HepG2 (cell line): ENCODE measurements around the gene RAD23A. TPM values are rescaled to one million over a fixed set of nuclear protein-coding genes. Genes with fewer than 3 reads are reported as not detected.

Experiments used
- AHR ChIP-seq: IDR thresholded peaks from 2 replicates; pipeline ENCODE4 v1.6.1; 2018; ENCODE audit warnings: missing genetic modification reagents, missing compliant biosample characterization
- ARID2 ChIP-seq: sonication (generic); formaldehyde crosslinking; IDR thresholded peaks from 2 replicates; pipeline ENCODE4 v1.8.1; 2022; ENCODE audit warnings: mild to moderate bottlenecking, missing genetic modification reagents, borderline replicate concordance
- CENPX ChIP-seq: sonication (generic); formaldehyde crosslinking; IDR thresholded peaks from 2 replicates; pipeline ENCODE4 v1.9.0; 2021; ENCODE audit warnings: mild to moderate bottlenecking, missing genetic modification reagents, moderate library complexity
- FOSL1 ChIP-seq: sonication (generic); formaldehyde crosslinking; IDR thresholded peaks from 2 replicates; pipeline ENCODE4 v1.9.0; 2021; ENCODE audit warnings: missing genetic modification reagents, borderline replicate concordance
- FOXJ3 ChIP-seq: sonication (generic); formaldehyde crosslinking; IDR thresholded peaks from 2 replicates; pipeline ENCODE4 v1.4.0; 2020; ENCODE audit warnings: missing genetic modification reagents, mild to moderate bottlenecking, borderline replicate concordance
- GLI4 ChIP-seq: sonication (generic); formaldehyde crosslinking; IDR thresholded peaks from 2 replicates; pipeline ENCODE4 v1.5.1; 2020; ENCODE audit warnings: missing genetic modification reagents, mild to moderate bottlenecking, moderate library complexity, borderline replicate concordance
- HMGA1 ChIP-seq: sonication (generic); formaldehyde crosslinking; conservative IDR thresholded peaks from 2 replicates; pipeline ENCODE4 v1.4.0; 2020; ENCODE audit warnings: missing genetic modification reagents
- IKZF4 ChIP-seq: sonication (generic); formaldehyde crosslinking; IDR thresholded peaks from 2 replicates; pipeline ENCODE4 v1.5.1; 2020; ENCODE audit warnings: borderline replicate concordance, mild to moderate bottlenecking, low read depth, missing genetic modification reagents; ENCODE audit errors: not compliant biosample characterization
- KDM1A ChIP-seq: IDR thresholded peaks from 2 replicates; pipeline ENCODE4 v1.6.1; 2016; ENCODE audit warnings: missing compliant biosample characterization
- KLF16 ChIP-seq, 2 experiments: sonication (generic) in 1 of 2; formaldehyde crosslinking in 1 of 2; IDR thresholded peaks; 2 replicates each; pipeline versions ENCODE4 v1.6.1 to v1.8.0; 2016 to 2023; ENCODE audit warnings: missing genetic modification reagents in 2 of 2, missing compliant biosample characterization in 1 of 2
- KMT2B ChIP-seq: IDR thresholded peaks from 2 replicates; pipeline ENCODE4 v1.6.1; 2016; ENCODE audit warnings: missing genetic modification reagents, missing compliant biosample characterization
- NFKB2 ChIP-seq: sonication (generic); formaldehyde crosslinking; IDR thresholded peaks from 2 replicates; pipeline ENCODE4 v1.4.0; 2020; ENCODE audit warnings: missing genetic modification reagents, borderline replicate concordance
- PRPF4 ChIP-seq: fragments of 200-400 bp; formaldehyde crosslinking; IDR thresholded peaks from 2 replicates; pipeline ENCODE4 v1.6.1; 2016; ENCODE audit warnings: low read length, low read depth; ENCODE audit not compliant: poor library complexity, severe bottlenecking
- SIX1 ChIP-seq: sonication (generic); formaldehyde crosslinking; IDR thresholded peaks from 2 replicates; pipeline ENCODE4 v1.4.0; 2020; ENCODE audit warnings: missing genetic modification reagents, borderline replicate concordance
- SP140L ChIP-seq: sonication (generic); formaldehyde crosslinking; IDR thresholded peaks from 2 replicates; pipeline ENCODE4 v1.4.0; 2020; ENCODE audit warnings: missing genetic modification reagents, borderline replicate concordance
- SRSF1 ChIP-seq: fragments of 200-400 bp; formaldehyde crosslinking; optimal IDR thresholded peaks from 2 replicates; pipeline ENCODE3; 2017; ENCODE audit warnings: mild to moderate bottlenecking, low read depth, low read length, moderate library complexity
- TBX3 ChIP-seq: fragments of 450-650 bp; IDR thresholded peaks from 2 replicates; pipeline ENCODE4 v1.6.1; 2017; ENCODE audit warnings: antibody characterized with exemption, mild to moderate bottlenecking, inconsistent platforms, borderline replicate concordance
- TSC22D2 ChIP-seq: sonication (generic); formaldehyde crosslinking; IDR thresholded peaks from 2 replicates; pipeline ENCODE4 v1.5.1; 2020; ENCODE audit warnings: missing genetic modification reagents, mild to moderate bottlenecking, borderline replicate concordance
- YEATS4 ChIP-seq: sonication (generic); formaldehyde crosslinking; IDR thresholded peaks from 2 replicates; pipeline ENCODE4 v1.4.0; 2020; ENCODE audit warnings: missing genetic modification reagents, borderline replicate concordance
- ZBTB38 ChIP-seq: sonication (generic); formaldehyde crosslinking; IDR thresholded peaks from 2 replicates; pipeline ENCODE4 v1.5.1; 2020; ENCODE audit warnings: mild to moderate bottlenecking, missing genetic modification reagents
- ZNF44 ChIP-seq: sonication (generic); formaldehyde crosslinking; IDR thresholded peaks from 2 replicates; pipeline ENCODE4 v1.5.1; 2020; ENCODE audit warnings: mild to moderate bottlenecking, missing genetic modification reagents
- ZNF703 ChIP-seq: sonication (generic); formaldehyde crosslinking; IDR thresholded peaks from 2 replicates; pipeline ENCODE4 v1.5.1; 2020; ENCODE audit warnings: missing genetic modification reagents, mild to moderate bottlenecking, moderate library complexity, borderline replicate concordance
- polyA plus RNA-seq, 8 experiments: library from polyadenylated mRNA; depleted of rRNA in 3 of 8; stranded (reverse) in 7 of 8; unstranded in 1 of 8; fragments of >200 nt; fragmentation: Illumina TruSeq in 4 of 8; extraction: Trizol in 4 of 8; gene quantifications; 2 replicates each; pipeline versions ENCODE4 v1.2.1 to v1.2.3, GENCODE V29; 2011 to 2016; ENCODE audit warnings: low read depth in 4 of 8, missing spikeins in 1 of 8, mixed read lengths in 1 of 8; ENCODE audit not compliant: insufficient read depth in 1 of 8
- total RNA-seq, 5 experiments: library from RNA; depleted of rRNA; stranded (reverse); fragments of >200 nt; fragmentation: Illumina TruSeq; extraction: Trizol; gene quantifications; 2 replicates each; pipeline ENCODE4 v1.2.3, GENCODE V29; 2016; ENCODE audit warnings: low read depth in 1 of 5
- TF ChIP-seq, protein P1 (sequence below): sonication (generic); formaldehyde crosslinking; IDR thresholded peaks from 2 replicates; pipeline ENCODE4 v1.5.1; 2020; ENCODE audit warnings: mild to moderate bottlenecking, missing genetic modification reagents, moderate library complexity
- TF ChIP-seq, protein P2 (sequence below): sonication (generic); formaldehyde crosslinking; IDR thresholded peaks from 2 replicates; pipeline ENCODE4 v1.5.1; 2020; ENCODE audit warnings: missing genetic modification reagents, mild to moderate bottlenecking, borderline replicate concordance
- TF ChIP-seq, protein P3 (sequence below): sonication (generic); formaldehyde crosslinking; IDR thresholded peaks from 2 replicates; pipeline ENCODE4 v1.5.1; 2020; ENCODE audit warnings: missing genetic modification reagents, mild to moderate bottlenecking, borderline replicate concordance

RAD23A gene
- total and polyA plus RNA-seq, 2 of the 13 experiments (the other 11 are each of a cell fraction or from before 2014, with no cell fraction given): 42.5 to 54.2 TPM

DNA sequence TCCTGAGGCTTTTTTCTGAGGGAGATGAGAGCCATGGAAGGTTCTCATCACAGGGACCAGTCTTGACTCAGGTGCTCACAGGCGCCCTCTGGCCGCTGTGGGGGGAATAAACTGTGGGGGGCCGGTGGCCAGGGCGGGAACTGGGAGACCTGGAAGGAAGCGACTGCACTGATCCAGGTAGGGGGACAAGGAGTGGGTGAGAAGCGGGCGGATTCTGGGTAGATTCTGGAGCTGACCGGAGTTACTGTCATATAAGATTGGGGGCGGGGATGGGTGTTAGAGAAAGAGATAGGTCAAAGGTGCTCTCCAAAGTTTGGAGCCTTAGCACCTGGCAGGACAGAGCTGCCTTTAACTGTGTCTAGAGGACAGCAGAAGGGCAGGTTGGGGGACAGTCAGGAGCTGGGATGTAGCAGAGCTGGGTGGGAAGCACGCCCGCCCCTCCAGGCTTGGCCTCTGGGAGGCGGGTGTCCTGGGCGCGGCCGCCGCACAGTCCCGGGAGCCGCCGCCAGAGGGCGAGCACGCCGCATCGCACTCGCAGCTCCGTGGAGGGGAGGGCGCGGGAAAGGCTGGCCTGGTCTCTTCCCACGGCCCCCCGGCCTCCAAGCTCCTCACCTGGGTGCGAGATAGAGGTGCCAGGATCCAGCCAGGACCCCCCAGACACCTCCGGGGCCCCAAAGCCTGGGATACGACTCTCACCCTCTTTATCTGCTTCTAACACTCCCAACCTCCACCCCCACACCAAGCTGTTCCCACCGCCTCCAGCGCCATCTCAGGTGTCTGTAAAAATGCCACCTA is 19.6 kb downstream of the RAD23A start (continued):
- TF ChIP-seq NFKB2 (no peak; the same call in 1 of the 2 replicates), CENPX (CRISPR knock-in tag) (no peak), KLF16 (CRISPR knock-in tag; IDR thresholded peaks at IDR 0.05) (0 out of 4 replicates have a peak, but pooled peaks of 1 of the 2 experiments have one; percentile 32), SIX1 (CRISPR knock-in tag) (no peak), ZNF44 (CRISPR knock-in tag) (no peak), FOXJ3 (no peak), SP140L (CRISPR knock-in tag) (no peak), AHR (CRISPR knock-in tag) (no peak; the same call in 1 of the 2 replicates), KMT2B (CRISPR knock-in tag) (no peak), TBX3 (0 out of 2 replicates have a peak, but pooled peaks have one; percentile 37), ZNF703 (no peak), IKZF4 (CRISPR knock-in tag) (no peak), FOSL1 (CRISPR knock-in tag) (no peak), YEATS4 (CRISPR knock-in tag) (no peak), GLI4 (CRISPR knock-in tag) (no peak), HMGA1 (CRISPR knock-in tag) (no peak), TSC22D2 (CRISPR knock-in tag) (no peak), SRSF1 (no peak), PRPF4 (no peak), KDM1A (CRISPR knock-in tag) (no peak), ARID2 (CRISPR knock-in tag) (no peak), ZBTB38 (peak; percentile 37; the same call in 1 of the 2 replicates)
- TF ChIP-seq, protein P1, sequence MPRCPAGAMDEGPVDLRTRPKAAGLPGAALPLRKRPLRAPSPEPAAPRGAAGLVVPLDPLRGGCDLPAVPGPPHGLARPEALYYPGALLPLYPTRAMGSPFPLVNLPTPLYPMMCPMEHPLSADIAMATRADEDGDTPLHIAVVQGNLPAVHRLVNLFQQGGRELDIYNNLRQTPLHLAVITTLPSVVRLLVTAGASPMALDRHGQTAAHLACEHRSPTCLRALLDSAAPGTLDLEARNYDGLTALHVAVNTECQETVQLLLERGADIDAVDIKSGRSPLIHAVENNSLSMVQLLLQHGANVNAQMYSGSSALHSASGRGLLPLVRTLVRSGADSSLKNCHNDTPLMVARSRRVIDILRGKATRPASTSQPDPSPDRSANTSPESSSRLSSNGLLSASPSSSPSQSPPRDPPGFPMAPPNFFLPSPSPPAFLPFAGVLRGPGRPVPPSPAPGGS (CRISPR knock-in tag): peak; percentile 55; the same call in 1 of the 2 replicates
- TF ChIP-seq, protein P2, sequence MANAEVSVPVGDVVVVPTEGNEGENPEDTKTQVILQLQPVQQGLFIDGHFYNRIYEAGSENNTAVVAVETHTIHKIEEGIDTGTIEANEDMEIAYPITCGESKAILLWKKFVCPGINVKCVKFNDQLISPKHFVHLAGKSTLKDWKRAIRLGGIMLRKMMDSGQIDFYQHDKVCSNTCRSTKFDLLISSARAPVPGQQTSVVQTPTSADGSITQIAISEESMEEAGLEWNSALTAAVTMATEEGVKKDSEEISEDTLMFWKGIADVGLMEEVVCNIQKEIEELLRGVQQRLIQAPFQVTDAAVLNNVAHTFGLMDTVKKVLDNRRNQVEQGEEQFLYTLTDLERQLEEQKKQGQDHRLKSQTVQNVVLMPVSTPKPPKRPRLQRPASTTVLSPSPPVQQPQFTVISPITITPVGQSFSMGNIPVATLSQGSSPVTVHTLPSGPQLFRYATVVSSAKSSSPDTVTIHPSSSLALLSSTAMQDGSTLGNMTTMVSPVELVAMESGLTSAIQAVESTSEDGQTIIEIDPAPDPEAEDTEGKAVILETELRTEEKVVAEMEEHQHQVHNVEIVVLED (CRISPR knock-in tag): no peak
- TF ChIP-seq, protein P3, sequence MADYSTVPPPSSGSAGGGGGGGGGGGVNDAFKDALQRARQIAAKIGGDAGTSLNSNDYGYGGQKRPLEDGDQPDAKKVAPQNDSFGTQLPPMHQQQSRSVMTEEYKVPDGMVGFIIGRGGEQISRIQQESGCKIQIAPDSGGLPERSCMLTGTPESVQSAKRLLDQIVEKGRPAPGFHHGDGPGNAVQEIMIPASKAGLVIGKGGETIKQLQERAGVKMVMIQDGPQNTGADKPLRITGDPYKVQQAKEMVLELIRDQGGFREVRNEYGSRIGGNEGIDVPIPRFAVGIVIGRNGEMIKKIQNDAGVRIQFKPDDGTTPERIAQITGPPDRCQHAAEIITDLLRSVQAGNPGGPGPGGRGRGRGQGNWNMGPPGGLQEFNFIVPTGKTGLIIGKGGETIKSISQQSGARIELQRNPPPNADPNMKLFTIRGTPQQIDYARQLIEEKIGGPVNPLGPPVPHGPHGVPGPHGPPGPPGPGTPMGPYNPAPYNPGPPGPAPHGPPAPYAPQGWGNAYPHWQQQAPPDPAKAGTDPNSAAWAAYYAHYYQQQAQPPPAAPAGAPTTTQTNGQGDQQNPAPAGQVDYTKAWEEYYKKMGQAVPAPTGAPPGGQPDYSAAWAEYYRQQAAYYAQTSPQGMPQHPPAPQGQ: no peak
